ENCODE results near the gene RIMBP3C.

DNA sequence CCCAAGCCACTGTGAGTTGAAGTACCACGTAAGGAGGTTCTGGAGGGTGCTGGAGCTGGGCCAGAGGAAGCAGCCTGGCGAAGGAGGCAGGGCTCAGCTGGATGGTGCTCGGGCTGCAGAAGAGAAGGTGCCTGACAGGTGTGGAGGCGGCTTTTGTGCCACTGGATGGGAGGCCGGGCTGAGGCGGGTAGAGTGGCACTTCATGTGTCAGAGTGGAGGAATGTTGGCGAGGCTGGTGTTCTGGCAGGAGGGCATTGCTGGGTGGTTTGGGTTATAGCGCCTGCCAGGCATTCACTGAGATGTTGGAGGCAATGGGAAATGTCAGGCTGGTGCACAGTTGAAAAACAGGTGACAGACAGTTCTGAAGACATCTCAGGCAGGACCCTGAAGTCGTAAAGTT, 40.4 kb upstream of the RIMBP3C start:
- TF ChIP-seq CTCF (IDR thresholded peaks at IDR 0.05; ENCODE audit: low read depth, low read length, poor library complexity, severe bottlenecking) (no peak), EZH2phosphoT487 (IDR thresholded peaks at IDR 0.05; ENCODE audit: borderline replicate concordance, low read length) (no peak)
